Caki2 (cell line): Measurements from ENCODE around the gene IGFN1. TPM values are rescaled to one million over a fixed set of nuclear protein-coding genes. Genes with fewer than 3 reads are reported as not detected.
"Not testable (repeated sequence)": the region's sequence is repeated elsewhere in the genome, so short reads cannot be mapped to it uniquely, and the experiment has no call there.

Experiments
- DNase-seq: peaks from one replicate; pipeline ENCODE4 v3.0.0-alpha.2; 2015; ENCODE audit warnings: low read depth
- in situ Hi-C: cut with HindIII; loops from 2 replicates; pipeline ENCODE4 v1.10.0; 2016; ENCODE audit warnings: low sequenced_read_pairs, low pct_unique_long_range_greater_than_20kb, mixed read lengths
- total RNA-seq: library from RNA; depleted of rRNA; stranded (reverse); fragments of >200 nt; shearing (Covaris generic); gene quantifications from 2 replicates; pipeline ENCODE4 v1.2.3, GENCODE V29; 2014; ENCODE audit warnings: low replicate concordance

The IGFN1 gene
- total RNA-seq, 1 experiment from 2014 or later = 65.4 TPM

DNA sequence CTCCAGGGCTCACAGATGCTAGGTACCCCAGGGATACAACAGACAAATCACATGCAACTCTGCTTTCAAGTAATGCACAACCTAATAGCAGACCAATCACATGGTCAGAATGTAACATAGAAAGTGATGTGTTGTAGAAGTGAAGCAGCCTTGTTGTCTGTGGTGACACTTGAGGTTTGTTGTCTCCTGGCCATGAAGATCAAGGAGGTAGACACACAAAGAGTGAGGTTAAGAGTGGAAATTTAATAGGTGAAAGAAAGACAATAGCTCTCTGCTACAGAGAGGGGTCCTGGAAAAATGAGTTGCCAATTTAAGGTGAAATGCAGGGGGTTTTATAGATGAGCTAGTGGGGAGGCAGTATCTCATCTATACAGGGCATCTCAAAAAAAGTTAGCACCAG lies 33.8 kb upstream of the IGFN1 start:
- in situ Hi-C loops = no loop called here
- DNase-seq = no peak

DNA sequence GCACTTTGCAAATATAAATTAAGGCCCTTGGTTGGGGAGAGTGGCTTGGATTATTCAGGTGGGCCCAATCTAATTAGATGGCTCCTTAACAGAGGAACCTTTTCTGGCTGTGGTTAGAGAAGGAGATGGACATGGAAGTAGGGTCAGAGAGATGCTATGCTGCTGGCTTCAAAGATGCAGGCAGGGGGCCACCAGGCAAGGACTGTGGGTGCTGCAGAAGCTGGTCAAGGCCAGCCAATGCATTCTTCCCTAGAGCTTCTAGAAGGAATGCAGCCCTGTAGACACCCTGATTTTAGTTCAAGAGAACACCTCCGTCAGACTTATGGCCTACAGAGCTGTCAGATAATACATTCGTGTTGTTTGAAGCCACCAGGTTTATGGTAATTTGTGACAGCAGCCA lies 32.7 kb upstream of the IGFN1 start:
- in situ Hi-C loops = no loop called here
- DNase-seq = no peak

DNA sequence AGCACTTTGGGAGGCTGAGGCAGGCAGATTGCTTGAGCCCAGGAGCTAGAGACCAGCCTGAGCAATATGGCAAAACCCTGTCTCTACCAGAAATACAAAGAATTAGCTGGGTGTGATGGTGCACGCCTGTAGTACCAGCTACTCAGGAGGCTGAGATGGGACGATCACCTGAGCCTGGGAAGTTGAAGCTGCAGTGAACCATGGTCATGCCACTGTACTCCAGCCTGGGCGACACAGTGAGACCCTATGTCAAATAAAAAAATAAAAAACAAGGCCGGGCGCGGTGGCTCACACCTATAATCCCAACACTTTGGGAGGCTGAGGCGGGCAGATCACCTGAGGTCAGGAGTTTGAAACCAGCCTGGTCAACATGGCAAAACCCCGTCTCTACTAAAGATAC lies 27.6 kb upstream of the IGFN1 start:
- in situ Hi-C loops, DNase-seq: not testable (repeated sequence)

DNA sequence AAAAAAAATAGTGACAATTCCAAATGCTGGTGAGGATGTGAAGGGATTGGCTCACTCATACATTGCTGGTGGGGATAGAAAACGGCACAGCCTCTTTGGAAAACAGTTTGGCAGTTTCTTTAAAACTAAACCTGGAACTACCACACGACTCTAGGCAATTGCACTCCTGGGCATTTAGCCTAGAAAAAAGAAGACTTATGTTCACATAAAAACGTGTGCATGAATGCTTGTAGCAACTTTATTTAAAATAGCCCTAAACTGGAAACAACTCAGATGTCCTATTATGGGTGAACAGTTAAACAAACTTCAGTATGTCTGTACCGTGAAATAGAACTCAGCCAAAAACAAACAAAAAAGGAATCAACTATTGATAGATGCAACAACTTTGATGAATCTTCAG lies 26.9 kb upstream of the IGFN1 start:
- DNase-seq = no peak
- in situ Hi-C loops = no loop called here

DNA sequence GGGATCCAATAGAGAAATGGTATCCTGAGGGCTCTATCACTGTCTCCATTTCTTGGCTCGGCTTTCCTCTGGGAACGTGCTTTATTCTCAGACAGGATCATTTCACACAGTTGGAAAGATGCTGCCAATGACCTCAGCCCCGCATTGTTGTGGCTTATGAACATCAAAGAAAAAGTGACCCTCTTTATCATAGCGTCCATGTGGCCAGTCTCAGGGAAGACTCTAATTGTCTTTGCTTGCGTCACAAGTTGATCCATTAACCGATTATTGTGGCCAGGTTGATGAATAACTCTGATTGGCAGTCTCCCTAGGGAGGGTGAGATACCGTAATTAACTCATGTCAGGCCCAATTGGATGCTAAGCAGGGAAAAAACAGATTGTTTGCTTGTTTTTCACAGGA lies 26.0 kb upstream of the IGFN1 start:
- in situ Hi-C loops = no loop called here
- peak; percentile 87 for DNase-seq

DNA sequence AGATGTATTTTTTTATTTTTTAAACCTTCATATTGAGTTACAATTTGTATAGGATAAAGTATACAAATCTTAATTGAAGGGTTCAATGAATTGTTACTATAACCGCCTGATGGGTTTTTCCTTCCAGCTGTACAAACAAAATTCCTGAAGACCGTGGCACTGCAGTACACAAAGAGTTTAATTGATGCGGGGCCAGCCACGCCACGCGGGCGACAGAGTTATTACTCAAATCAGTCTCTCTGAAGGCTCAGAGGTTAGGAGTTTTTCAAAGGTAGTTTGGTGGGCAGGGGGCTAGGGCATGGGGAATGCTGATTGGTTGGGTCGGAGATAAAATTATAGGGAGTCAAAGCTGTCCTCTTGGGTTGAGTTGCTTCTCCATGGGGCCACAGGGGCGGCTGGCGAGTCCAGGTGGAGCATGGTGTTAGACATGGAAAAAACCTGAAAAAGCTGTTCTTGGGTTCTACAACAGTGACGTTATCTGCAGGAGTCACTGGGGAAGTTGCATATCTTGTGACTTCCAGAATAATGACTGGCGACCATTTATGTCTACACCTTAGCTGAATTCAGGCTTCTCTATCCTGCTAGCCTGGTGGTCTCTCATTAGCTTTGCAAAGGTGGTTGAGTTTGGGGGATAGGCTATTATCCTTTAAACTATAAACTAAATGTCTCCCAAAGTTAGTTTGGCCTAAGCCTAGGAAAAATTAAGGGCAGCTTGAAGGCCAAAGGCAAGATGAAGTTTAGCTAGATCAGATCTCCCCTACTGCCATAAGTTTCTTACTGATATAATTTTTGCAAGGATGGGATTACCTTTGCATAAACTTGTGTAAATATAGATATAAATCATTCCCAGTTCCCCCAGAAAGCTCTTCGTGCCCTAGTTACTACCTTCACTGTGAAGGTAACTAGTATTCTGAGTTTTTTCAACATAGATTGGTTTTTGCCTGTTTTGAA lies 23.3 kb upstream of the IGFN1 start:
- in situ Hi-C loops = no loop called here
- no peak for DNase-seq

DNA sequence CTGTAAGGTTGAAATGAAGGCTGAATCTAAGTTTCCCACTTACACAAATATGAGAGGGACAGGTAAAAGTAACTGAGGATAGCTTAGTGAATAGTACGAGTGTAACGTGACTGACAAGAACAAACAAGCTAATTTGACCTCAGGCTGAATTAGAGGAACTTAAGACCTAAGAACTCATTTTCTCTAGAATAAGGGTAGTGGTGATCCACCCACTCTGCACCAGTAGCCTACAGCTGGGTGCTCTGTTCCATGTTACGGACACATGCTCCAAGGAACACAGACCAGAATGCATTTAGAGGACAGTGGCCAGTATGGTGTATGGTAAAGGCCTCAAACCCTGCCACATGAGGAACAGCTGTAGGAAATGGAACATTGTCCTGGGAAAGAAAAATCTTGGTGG lies 21.4 kb upstream of the IGFN1 start:
- in situ Hi-C loops = no loop called here
- DNase-seq = no peak

DNA sequence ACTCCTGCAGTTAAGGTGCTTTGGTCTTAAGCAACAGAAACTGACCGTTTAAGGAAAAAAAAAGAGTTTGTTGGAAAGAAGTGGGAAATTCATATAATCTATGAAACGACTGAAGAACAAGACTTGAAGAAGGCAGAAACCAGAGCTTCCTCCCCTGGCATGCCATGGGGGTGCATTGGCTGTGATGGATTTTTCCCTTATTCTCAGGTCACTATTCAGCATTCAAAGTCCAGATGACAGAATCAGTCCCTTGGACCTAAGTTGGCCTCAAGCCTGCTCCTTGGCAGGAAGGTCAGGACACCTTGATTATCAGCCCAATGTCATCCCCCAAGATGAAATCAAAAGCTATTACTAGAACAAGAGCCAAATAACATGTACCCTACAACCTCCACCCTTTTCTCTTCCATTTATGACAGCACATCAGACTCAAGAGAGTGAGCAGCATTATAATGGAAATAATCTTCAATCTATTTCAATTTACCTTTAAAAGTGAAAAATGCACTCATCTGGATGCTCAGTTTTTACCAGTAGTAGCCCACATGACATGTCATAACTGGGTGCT lies 20.6 kb upstream of the IGFN1 start:
- in situ Hi-C loops = no loop called here
- DNase-seq = no peak

DNA sequence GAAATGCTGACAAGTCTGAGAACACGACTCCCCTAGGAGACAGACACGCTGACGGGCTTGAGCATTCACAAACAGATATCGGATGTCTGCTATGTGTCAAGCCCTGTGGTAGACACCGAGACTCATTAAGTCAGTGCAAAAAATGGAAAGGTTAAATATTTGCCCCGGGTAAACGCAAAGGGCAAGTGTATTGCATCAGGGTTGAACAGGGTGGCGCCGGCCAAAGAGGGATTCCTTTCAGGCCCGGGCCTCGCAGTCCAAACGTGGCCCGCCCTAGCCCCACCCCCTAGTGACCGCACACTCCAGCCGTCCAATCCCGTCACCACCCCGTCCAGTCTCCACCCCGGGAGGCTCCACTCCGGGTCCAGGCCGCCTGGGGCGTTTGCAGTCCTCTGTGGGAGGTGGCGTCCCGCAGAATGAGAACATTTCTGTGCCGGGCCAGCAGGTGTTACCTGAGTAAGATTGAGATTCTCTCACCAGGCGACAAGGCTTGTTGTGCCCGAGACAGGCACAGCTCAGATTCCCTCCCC lies 20.0 kb upstream of the IGFN1 start:
- in situ Hi-C loops = no loop called here
- DNase-seq = peak; percentile 99

DNA sequence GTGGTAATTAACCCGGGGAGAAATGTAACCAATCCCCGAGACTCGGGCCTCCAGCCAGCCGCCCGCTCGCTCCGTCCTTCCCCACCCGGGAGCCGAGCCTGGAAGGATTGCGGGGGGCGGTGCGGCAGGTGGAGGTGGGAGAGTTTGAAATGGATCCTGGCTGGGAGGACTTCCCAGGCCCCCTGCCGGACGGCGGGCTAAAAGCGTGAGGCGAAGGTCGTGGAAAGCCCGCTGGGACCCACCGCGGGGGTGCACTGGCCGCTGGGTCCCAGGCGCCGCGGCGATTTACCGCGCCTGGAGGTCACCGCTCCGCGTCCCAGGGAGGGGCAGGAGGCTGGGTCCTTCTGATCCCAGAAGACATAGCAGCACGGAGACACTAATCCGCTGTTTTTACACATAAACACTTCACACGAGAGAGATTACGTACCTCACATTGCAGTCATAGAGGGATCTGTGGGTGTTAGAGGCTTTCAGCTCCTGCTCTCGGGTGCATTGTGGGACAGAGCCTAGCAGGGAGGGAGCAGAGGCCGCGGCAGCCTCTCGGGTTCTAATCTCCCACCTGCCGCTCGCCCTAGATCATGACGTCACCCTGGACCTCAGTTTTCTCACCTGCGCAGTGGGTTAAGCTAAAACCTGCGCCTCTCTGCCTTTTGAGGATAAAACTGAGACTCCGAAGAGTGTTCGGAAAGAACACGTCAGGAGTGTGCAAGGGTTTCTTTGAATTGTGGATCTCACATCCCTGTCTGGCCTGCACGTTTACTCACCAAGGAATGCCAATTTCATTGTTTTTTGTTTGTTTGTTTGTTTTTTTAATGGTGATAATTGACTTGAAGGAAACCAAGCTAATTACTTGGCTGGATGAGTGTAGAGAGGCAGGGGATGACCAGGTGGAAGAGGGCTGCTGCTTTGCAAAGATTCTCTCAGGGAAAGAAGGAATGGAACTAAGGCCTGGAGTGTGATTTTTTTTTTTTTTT lies 19.3 kb upstream of the IGFN1 start:
- in situ Hi-C loops = no loop called here
- DNase-seq = no peak

DNA sequence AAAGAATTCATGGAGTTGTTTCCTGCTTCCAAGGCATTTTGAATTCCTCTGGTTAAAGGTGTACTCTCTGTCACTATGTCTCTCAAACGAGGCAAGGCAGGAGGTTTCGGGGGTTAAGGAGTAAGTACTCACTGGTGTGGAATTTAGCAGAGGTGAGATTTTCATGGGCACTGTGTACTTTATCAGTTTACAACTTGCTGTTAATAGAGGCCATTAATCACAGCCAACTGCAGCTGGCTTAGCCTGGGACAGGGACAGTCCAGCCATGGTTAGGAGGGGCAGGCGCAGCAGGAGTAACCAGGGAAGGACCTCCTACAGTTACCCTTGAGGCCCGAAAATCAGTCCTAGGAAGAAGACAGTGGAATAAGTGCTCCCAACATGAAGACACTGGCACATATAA lies 18.3 kb upstream of the IGFN1 start:
- in situ Hi-C loops = no loop called here
- peak; percentile 37 for DNase-seq

DNA sequence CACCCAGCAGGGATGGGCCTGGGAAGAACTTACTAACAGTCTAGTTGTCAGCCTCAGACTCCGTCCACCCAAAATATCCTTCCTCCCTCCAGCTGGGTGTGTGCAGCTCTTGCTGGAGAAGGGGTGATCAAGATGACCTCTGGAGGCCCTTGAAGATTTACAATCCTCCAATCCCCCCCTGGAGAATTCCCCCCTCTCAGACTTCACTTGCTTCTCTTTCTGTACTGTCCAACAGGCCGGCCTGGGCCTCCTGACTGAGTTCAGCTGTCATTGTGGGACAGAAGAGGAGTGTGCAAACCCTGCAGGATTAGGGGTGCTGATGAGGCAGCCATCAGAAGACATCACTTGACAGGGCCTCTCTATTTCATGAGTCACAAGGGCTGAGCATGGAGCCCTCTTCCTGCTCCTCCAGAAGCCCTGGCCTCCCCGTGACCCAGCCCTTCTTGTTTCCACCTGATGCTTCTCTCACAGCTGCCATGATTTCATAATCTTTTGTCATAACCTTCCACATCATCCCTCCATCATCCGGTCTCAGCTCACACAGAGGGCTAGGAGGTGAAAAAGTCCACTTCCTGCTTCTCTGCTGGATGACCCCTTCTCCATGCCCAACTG lies 17.5 kb upstream of the IGFN1 start:
- DNase-seq = no peak
- in situ Hi-C loops = no loop called here

DNA sequence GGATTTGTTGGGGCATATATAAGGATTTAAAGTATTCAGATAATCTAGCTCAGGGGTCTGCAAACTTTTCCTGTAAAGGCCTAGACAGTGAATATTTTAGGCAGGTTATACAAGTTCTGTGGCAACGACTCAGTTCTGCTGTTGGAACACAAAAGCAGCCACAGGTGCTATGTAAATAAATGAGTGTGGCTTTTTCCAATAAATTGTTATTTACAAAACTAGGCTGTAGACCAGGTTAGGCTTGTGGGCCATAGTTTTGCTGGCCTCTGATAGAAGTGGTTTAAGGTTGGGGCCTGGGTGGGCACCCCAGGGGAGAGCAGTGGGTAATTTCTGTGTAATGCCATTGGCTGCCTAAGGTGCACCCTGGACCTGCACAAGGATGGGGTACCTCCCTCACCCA lies 16.9 kb upstream of the IGFN1 start:
- no peak for DNase-seq
- in situ Hi-C loops = no loop called here

DNA sequence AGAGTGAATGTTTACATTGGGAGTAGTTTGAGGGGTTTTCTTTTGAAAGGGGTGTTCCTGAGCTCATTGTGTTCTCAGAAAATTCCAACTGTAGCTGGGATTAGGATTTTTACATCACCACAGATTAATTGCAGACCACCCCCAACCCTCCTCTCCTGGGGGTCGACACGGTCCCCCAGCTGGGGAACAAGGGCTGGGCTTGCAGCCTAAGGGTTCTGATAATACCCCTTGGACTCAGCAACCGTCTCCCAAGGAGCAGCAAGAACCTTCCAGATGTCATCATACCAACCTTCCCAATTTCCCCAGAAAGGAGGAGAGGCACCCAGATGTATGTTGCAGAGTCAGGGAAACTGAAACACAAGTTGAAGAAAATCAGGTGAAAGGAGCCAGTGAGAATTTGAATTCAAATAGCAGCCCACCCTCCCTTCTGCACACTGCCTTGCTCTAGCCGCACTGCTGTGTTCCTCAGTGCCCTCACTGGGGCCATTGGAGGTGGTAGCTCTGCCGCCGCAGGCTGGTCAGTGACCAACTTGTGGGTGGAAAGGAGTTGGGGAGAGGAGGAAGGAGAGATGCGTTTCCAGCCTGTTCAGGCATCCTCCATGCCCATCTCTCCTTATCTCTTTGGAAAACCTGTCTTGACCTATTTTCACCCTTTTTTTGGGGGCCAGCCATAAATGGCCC lies 14.7 kb upstream of the IGFN1 start:
- no peak for DNase-seq
- in situ Hi-C loops = no loop called here

DNA sequence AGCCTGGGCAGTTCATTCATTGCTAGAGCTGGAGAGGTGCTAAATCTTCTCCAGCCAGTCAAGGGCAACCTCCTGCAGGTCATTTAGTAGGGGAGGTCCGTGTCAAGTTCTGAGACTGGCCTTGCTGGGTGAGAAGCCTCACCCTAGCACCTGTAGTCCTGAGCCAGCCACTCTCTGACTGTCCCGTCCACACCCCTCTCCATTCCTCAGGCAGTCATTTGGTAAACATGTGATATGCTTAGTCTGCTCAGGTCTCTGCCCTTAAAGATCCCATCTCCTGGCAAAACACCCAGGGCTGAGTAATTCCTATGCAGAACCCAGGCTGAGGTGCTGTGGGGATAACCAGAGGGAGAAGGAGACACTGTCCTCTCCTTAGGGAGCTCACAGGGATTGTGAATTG lies 13.7 kb upstream of the IGFN1 start:
- DNase-seq = peak; percentile 81
- in situ Hi-C loops = no loop called here

DNA sequence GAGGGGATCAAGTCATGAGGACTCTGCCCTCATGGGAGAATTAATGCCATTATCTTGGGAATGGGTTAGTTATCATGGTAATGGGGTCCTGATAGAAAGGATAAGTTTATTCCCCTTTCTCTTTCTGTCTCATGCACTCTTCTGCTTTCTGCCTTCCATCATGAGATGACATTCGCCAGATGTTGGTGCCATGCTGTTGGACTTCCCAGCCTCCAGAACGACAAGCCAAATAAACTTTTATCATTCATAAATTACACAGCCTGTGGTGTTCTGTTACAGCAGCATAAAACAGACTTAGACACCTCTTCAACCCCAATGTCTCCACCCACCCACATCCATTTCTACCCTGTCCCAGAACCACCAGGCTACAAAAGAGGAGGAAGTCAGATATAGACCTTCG lies 11.9 kb upstream of the IGFN1 start:
- in situ Hi-C loops = no loop called here

DNA sequence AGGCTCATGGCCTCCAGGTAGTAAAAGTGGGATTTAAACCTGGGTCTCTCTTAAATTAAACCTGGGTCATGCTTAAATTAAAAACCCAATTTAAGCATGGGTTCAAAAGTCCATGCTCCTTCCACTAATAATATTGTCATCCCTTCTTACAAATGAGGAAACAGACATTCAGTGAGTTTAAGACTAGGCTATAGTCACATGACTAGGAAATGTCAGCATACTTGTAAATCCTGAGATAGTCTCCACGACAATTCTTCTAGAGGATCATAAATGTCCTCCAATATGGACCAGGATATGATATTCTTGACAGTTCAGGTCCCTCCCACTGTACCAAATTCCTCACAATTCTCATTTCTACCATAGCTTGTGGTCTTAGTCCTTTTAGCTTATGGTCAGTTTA lies 10.5 kb upstream of the IGFN1 start:
- no peak for DNase-seq
- in situ Hi-C loops = no loop called here

More for the DNA sequence above, 11.9 kb upstream of the IGFN1 start:
- DNase-seq = no peak

DNA sequence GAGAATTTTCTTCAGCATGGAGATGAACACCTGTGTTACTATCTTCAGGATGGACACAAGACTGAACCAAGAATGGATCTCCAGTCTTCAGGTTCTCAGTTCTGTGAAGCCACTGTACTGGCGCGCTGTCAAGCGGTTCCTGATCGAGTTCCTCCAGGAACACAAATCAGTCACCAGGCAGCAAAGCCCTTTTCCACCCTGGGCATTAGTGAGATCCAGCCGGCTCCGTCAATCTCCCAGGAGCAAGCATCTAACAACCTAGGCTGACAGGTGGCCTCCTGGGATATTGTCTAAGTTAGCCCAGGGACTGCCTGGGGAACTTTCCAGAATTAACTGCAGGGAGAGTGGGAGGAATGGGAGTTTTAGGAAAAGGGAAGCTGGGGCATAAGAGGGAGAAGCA lies 9.7 kb upstream of the IGFN1 start:
- in situ Hi-C loops = no loop called here
- DNase-seq = no peak
